Kidney capillary endothelial cell (primary cell): ENCODE data around the gene TFRC.
"Not testable (repeated sequence)": the region's sequence is repeated elsewhere in the genome, so short reads cannot be mapped to it uniquely, and the experiment has no call there.

Source experiments
- DNase-seq: peaks from one replicate; pipeline ENCODE4 v3.0.0-alpha.2; 2018; ENCODE audit warnings: low spot score

Gene TFRC

GRCh38 chr3:196081834-196082618, at the start of gene TFRC:
TSS of gene TFRC (minus strand) at chr3:196082090. CDS start at chr3:196077099, 4,991 bp downstream.
- peak; percentile 79 for DNase-seq

- no peak for DNase-seq
These were observed 46.4 kb upstream of the TFRC start for GRCh38 chr3:196128172-196128843.

- DNase-seq: no peak
These were observed 45.6 kb upstream of the TFRC start for GRCh38 chr3:196127308-196128040.

- no peak for DNase-seq
These were observed 42.7 kb upstream of the TFRC start for GRCh38 chr3:196124608-196125007.

GRCh38 chr3:196122688-196123046, 40.8 kb upstream of the TFRC start:
- no peak for DNase-seq

GRCh38 chr3:196122021-196122687, 40.3 kb upstream of the TFRC start:
- no peak for DNase-seq

- DNase-seq: no peak
These were observed 39.2 kb upstream of the TFRC start for GRCh38 chr3:196121066-196121465.

GRCh38 chr3:196120291-196120951, 38.5 kb upstream of the TFRC start:
- DNase-seq: no peak

- DNase-seq: no peak
These were observed 35.9 kb upstream of the TFRC start for GRCh38 chr3:196117809-196118208.

GRCh38 chr3:196115678-196116083, 33.8 kb upstream of the TFRC start:
- DNase-seq: no peak

GRCh38 chr3:196111939-196112386, 30.1 kb upstream of the TFRC start:
- no peak for DNase-seq

- DNase-seq: no peak
These were observed 26.3 kb upstream of the TFRC start for GRCh38 chr3:196108075-196108743.

- not testable (repeated sequence) for DNase-seq
These were observed 22.8 kb upstream of the TFRC start for GRCh38 chr3:196104707-196105106.

- DNase-seq: not testable (repeated sequence)
These were observed 16.6 kb upstream of the TFRC start for GRCh38 chr3:196098365-196098980.

- DNase-seq: no peak
These were observed 15.7 kb upstream of the TFRC start for GRCh38 chr3:196097373-196098154.

GRCh38 chr3:196096382-196096953, 14.6 kb upstream of the TFRC start:
- no peak for DNase-seq

- no peak for DNase-seq
These were observed 11.6 kb upstream of the TFRC start for GRCh38 chr3:196093317-196094111.

- no peak for DNase-seq
These were observed 6.0 kb upstream of the TFRC start for GRCh38 chr3:196087906-196088305.

- DNase-seq: no peak
These were observed 705 bp upstream of the TFRC start for GRCh38 chr3:196082619-196082971.
